Measurements from ENCODE around the gene ZNF423.

The ZNF423 gene

DNA sequence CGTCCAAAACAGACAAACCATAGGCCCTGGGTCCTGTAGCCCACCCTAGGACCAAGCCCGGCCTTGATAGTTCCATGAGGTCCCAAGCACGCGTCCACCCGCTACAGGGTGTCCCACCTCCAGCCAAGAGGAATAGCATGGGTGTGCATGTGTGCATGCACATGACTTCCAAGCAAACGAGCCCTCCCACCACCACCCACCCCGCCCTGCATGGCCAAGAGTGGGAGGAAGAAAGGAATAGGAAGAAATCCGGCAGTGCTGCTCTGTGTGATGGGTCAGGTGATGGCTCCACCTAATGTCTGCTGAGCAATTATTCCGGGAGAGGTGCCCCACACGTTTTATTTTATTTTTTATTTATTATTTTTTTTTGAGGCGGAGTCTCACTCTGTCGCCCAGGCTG, 184.6 kb downstream of the ZNF423 start:
- DNase-seq (ENCODE audit: low read depth in 2 of 2, low spot score in 1 of 2) = no peak

- DNase-seq (ENCODE audit: low read depth in 2 of 2, low spot score in 1 of 2) = no peak
Measured at GRCh38 chr16:49670627-49671026, 185.3 kb downstream of the ZNF423 start.

GRCh38 chr16:49665482-49666230, 190.3 kb downstream of the ZNF423 start:
- no peak for DNase-seq (ENCODE audit: low read depth in 2 of 2, low spot score in 1 of 2)

- no peak for DNase-seq (ENCODE audit: low read depth in 2 of 2, low spot score in 1 of 2)
Measured at GRCh38 chr16:49664221-49665215, 191.4 kb downstream of the ZNF423 start.

DNA sequence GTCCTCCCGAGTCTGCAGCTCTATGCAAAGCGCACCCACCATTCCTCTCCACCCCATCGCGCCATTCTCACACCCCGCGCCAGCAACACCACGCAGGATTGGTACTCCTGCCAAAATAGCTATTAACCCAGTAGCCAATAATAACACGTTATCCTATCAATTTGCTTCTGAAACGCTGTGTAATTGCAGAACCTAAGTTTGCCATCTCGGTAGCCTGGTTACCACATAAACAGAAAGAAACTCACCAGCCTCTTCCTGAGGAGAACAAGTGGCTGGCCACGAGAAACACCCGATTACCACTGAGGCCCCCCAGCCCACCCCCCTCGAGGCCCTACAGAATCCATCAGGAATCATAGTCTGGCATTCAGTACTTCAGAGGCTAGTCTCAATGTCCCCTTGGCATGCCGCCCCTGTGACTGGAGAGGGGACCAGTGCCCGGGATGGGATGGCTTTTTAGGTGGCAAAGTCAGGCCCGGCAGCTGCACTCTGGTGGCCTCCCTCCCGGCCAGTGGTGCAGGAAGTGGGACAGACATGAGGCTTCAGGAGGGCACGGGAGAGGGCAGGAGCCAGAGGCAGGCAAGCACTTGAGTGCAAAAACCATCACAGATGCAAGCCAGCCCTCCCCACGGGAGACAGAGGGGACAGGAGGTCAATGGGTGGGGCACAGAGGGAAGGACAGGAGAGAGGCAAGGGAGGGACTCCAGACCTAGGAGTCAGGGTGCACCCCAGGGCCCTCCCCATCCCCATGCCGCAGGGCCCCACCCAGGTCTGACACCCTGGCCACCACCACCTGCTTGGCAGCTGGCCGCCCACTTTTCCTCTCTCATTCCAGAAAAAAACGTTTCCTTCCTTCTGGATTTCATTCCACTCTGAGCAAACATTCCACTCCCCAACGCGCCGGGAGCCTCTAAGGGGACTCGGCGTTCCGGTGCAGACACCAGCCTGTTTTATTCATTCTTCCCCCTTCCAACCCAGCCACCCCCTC, 192.5 kb downstream of the ZNF423 start:
- DNase-seq (ENCODE audit: low read depth in 2 of 2, low spot score in 1 of 2) = no peak

- no peak for DNase-seq (ENCODE audit: low read depth in 2 of 2, low spot score in 1 of 2)
Measured at GRCh38 chr16:49662569-49662968, 193.3 kb downstream of the ZNF423 start.

- DNase-seq (ENCODE audit: low read depth in 2 of 2, low spot score in 1 of 2) = no peak
Measured at GRCh38 chr16:49661465-49662187, 194.3 kb downstream of the ZNF423 start.

- no peak for DNase-seq (ENCODE audit: low read depth in 2 of 2, low spot score in 1 of 2)
Measured at GRCh38 chr16:49660626-49661025, 195.3 kb downstream of the ZNF423 start.

- no peak for DNase-seq (ENCODE audit: low read depth in 2 of 2, low spot score in 1 of 2)
Measured at GRCh38 chr16:49659356-49659755, 196.6 kb downstream of the ZNF423 start.

DNA sequence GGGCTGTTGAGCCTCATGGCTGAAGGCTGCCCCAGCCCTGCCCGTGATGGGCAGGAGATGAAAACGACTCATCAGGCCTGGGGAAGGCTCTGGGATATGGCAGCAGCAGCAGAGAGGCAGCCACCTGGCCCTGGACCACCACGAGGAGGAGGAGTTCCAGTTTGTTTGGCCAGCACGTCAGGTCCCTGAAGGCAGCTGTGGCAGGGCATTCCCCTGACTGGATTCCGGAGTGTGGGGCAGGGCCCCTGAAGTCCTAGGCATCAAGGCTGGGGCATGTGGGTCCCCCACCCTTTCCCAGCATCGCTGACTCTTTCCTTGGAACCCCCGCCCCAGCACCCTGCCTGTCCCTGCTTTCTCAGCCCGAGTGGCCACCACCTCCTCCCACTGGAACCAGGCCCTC, 197.4 kb downstream of the ZNF423 start:
- no peak for DNase-seq (ENCODE audit: low read depth in 2 of 2, low spot score in 1 of 2)

DNA sequence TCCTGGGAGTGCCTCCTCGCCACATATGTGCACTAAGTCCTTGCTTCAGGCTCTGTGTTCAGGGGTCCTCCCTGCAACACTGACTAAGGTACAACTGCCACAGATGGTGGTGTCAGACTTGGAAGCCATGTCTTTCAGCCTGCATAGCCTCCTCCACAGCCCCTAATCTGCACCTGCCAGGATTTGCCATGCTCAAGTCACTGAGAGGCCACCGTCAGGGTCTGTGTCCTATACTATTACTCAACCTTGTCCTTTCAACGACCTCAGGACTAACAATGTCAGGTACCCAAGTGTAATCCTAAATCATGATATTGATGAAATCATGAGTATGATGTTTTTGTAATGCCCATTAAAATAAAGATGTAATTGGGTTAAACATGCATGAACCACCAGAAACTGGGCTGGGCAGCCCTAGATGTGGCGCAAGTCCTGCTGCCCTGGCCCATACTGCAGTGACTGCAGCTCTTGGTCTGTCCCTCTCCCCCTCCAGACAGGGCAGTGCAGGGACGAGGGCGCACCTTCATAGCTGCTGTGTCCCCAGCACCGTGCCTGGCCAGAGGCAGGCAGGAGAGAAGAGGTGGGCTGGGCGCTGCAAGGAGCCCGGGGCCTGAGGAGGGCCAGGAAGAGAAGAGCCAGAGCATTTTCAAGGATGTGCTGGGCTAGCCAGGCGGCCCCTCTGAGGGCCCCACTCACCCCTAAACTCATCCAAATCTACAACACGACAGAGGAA, 198.0 kb downstream of the ZNF423 start:
- no peak for DNase-seq (ENCODE audit: low read depth in 2 of 2, low spot score in 1 of 2)

DNA sequence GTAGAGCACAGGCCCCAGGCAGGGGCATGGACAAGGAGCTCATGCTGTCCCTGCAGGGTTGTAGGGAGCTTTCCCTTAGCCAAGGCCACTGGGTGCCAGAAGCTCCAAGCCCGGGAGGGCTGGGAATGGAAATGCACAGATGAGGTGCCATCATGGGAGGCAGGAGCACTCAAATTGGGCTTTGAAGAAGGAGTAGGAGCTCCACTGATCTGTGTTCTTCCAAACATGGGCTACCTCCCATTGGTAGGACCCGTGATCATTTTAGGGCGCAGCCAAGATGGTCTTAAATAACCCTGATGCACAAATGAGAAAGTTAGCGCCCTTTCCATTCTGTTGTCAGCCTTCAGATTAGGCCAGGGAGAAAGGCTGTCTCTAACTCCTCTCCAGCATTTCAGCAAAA, 201.5 kb downstream of the ZNF423 start:
- DNase-seq (ENCODE audit: low read depth in 2 of 2, low spot score in 1 of 2) = no peak

GRCh38 chr16:49653577-49653976, 202.3 kb downstream of the ZNF423 start:
- DNase-seq (ENCODE audit: low read depth in 2 of 2, low spot score in 1 of 2) = no peak

- no peak for DNase-seq (ENCODE audit: low read depth in 2 of 2, low spot score in 1 of 2)
Measured at GRCh38 chr16:49653173-49653570, 202.7 kb downstream of the ZNF423 start.

DNA sequence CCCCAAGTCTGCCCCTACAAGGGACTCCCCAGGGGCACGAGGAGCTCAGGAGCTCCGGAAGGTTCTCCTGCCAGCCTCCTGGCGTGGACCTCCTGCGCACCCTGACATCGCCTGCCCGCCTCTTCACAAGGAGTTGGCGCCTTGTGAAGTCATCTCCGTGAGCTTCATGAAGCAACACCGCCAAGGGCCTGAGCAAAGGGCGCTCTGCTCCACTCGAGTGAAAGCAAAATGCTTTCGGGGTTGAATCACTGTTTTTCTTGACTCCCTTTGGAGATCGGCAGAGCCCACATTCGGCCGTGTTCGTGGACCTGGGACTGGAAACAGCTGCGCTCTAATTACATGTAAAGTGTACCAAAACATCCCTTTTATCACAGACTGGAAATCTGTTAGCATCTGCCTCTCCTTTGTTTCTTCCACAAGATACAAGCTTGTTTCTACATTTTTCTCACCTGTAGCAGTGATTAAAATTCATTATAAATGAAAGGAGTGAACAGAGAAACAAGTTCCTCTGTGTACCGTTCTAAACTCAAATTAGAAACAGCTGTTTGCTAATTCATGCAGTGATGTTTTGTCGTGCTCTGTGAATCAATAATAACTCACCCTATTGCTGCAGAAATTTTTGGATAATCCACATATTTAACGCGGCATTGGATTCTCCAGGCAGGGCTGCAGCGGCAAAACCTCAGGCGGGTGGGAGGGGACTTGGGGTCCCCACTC, 203.3 kb downstream of the ZNF423 start:
- DNase-seq (ENCODE audit: low read depth in 2 of 2, low spot score in 1 of 2) = no peak

DNA sequence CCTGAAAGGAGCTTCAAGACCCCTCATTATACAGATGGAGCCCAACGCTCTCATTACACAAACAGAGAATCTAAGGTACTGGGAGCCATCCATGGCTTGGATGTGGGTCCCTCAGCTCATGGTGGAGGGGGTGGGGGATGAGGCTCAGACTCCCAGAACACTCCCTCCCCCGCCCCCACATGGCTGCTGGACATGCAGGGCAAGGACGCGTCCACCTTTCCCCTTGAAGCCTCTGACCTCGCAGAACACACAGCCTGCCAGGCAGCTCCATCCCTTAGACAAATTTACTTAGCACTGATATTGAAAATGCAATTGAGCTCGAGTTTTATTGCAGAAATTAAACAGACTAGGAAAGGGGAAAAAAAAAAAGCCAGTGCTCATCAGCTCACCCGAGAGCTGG, 203.9 kb downstream of the ZNF423 start:
- no peak for DNase-seq (ENCODE audit: low read depth in 2 of 2, low spot score in 1 of 2)

GRCh38 chr16:49651226-49651625, 204.7 kb downstream of the ZNF423 start:
- no peak for DNase-seq (ENCODE audit: low read depth in 2 of 2, low spot score in 1 of 2)

DNA sequence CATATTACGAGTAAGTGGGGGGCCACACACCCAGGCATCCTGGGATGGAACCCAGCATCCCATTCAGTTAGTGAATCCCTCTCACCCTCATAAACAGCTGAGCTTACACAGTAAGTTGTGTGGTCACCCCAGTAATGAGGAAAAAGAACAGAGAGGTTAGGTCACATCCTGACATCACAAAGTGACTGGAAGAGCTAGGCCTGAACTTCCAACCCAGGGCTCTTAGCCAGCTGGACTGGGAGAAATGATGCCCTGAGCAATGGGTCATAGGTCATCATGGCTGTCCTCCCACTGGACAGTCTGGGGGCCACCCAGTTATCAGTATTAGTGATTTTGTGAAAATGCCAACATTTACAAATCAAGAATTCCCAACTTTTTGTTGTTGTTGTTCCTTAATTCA, 205.3 kb downstream of the ZNF423 start:
- DNase-seq (ENCODE audit: low read depth in 2 of 2, low spot score in 1 of 2) = no peak

Data from stimulated activated CD8-positive, alpha-beta memory T cell treated with anti-CD3 and anti-CD28 coated beads, Interleukin-4, amount 100 ng/mL, for 1 hour (primary cell).